ENCODE results near the gene ATF3. TPM values are rescaled to one million over a fixed set of nuclear protein-coding genes. Genes with fewer than 3 reads are reported as not detected.

ATF3 gene
- total and polyA plus RNA-seq, 2 of the 4 experiments (the other 2 are of a cell fraction), result 9.9 to 12.3 TPM

DNA sequence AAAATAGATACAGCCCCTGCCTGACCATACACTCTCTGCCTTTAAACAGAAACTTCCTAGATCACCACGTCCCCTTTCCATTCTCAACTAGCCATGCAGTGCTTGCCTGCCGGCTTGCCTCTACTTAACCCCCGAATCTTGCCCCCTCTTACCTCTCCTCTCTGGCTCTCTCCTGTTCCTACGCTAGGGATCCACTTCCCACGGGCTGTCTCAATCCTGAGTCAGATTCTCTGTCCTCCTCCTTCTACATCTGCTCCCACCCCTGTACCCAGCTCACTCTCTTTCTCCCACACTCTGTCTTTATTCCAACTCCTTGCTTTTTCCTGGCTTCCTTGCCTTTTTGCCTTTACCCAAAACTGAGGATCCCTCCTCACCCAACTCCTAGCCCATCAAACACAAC is 29.3 kb downstream of the ATF3 start:
- Histone ChIP-seq H3K27me3 (ENCODE audit: control insufficient read depth, insufficient read depth, low read length) (no peaks in the 10 kb centered on the region), H3K36me3 (ENCODE audit: control insufficient read depth, insufficient read depth, low read length) (no peaks in the 10 kb centered on the region), H3K27ac (ENCODE audit: insufficient read depth, low read length) (peak overlapping the region; percentile 90), H2BK120ac (ENCODE audit: low read depth, low read length) (peak overlapping the region; percentile 94), H4K91ac (ENCODE audit: insufficient read depth, low read depth, low read length) (peak overlapping the region; percentile 87), H4K5ac (ENCODE audit: low read depth, low read length) (peak overlapping the region; percentile 74), H3K4me1 (ENCODE audit: control insufficient read depth, insufficient read depth, low read length) (peaks cover 31% of the 10 kb centered on the region), H3K14ac (replicated peaks; ENCODE audit: low read depth, low read length) (peak overlapping the region; percentile 84), H3K9me1 (ENCODE audit: insufficient read depth, low read length) (peaks cover 23% of the 10 kb centered on the region), H3K23ac (ENCODE audit: low read depth, low read length) (peak overlapping the region; percentile 70), H2BK5ac (ENCODE audit: low read depth, low read length, poor library complexity, severe bottlenecking) (peak overlapping the region; percentile 64), H4K20me1 (ENCODE audit: insufficient read depth, low read length) (no peaks in the 10 kb centered on the region), H3K56ac (ENCODE audit: extremely low read depth, insufficient read depth, low read length) (peak overlapping the region; percentile 83; the same call in 1 of the 2 replicates), H3K18ac (ENCODE audit: low read depth, low read length) (peak overlapping the region; percentile 94), H2BK15ac (ENCODE audit: low read depth, low read length) (peak overlapping the region; percentile 94; the same call in 2 of the 3 replicates), H3K4ac (ENCODE audit: low read depth, low read length) (peak overlapping the region; percentile 92), H3K4me2 (ENCODE audit: low read depth, low read length) (peak overlapping the region; percentile 51), H3K4me3 (ENCODE audit: insufficient read depth, low read depth, low read length) (peak overlapping the region; percentile 8; the same call in 1 of the 2 replicates), H3K9me3 (ENCODE audit: control insufficient read depth, insufficient read depth, low read length) (peaks cover 3% of the 10 kb centered on the region; the same call in 1 of the 2 replicates), H3K9ac (ENCODE audit: low read depth, low read length) (peak overlapping the region; percentile 81), H3K79me1 (ENCODE audit: low read depth in 1 of 2, low read length in 2 of 2) (peaks cover 0 to 4% of the 10 kb centered on the region in 2 experiments; a peak in 1 of 4 replicates), H2BK20ac (ENCODE audit: low read depth, low read length) (peak overlapping the region; percentile 87), H2AK9ac (replicated peaks; ENCODE audit: low read depth, low read length, poor library complexity) (peak overlapping the region; percentile 16), H4K8ac (ENCODE audit: low read depth in 2 of 2, low read length in 2 of 2) (peak overlapping the region; percentile 56 to 82), H2AK5ac (ENCODE audit: low read depth, low read length) (peak overlapping the region; percentile 96), H2AFZ (replicated peaks; ENCODE audit: low read length, poor library complexity) (peak overlapping the region; percentile 7)
- in situ Hi-C loops (cut with MboI; ENCODE audit: low sequenced_read_pairs) (no loop called here), dilution Hi-C loops (cut with HindIII; ENCODE audit: low sequenced_read_pairs, unreplicated experiment) (no loop called here), intact Hi-C loops (cut with micrococcal nuclease) (no loop called here)
- BruUV-seq (replicated peaks), result no TSS peak
- peak; percentile 32 for ATAC-seq (ENCODE audit: low read depth)
- peak; percentile 11; the same call in 1 of the 2 replicates for TF ChIP-seq MAZ (IDR thresholded peaks at IDR 0.05; ENCODE audit: borderline replicate concordance, low read depth, low read length)
- TF ChIP-seq NFE2L2 (IDR thresholded peaks at IDR 0.05; ENCODE audit: low read depth, low read length), result no peak
- TF ChIP-seq POLR2A (IDR thresholded peaks at IDR 0.05; ENCODE audit: low read depth, low read length), result no peak
- no peak for TF ChIP-seq RAD21 (IDR thresholded peaks at IDR 0.05; ENCODE audit: low read length)
- no peak for TF ChIP-seq CHD1 (IDR thresholded peaks at IDR 0.05; ENCODE audit: low read depth, low read length)
- no peak for TF ChIP-seq MAFK (IDR thresholded peaks at IDR 0.05; ENCODE audit: low read depth, low read length)
- TF ChIP-seq SMC3 (IDR thresholded peaks at IDR 0.05; ENCODE audit: low read depth, low read length), result no peak
- DNase-seq, result peak; percentile 67
- ChIA-PET CTCF (interaction anchor here (0.8 kb wide), 1 partner anchor 27 kb away, joined by 4 read pairs; no protein-coding TSS in a partner anchor), POLR2A (ENCODE audit: unreplicated experiment) (no interaction called here)
- WGBS, 2 experiments (ENCODE audit: extremely low coverage in 2 of 2, insufficient read length in 1 of 2), result 83% methylated on average over 2 of the region's 5 CpGs; no CpG with 5 or more reads in 1 of the 2 experiments
